ENCODE data around the gene SLC25A19.

Gene SLC25A19

GRCh38 chr17:75266316-75267152 lies 22.7 kb downstream of the SLC25A19 start:
- TF ChIP-seq CSDC2 (CRISPR knock-in tag; IDR thresholded peaks at IDR 0.05) = no peak
- no peak for TF ChIP-seq RARB (CRISPR knock-in tag; IDR thresholded peaks at IDR 0.05)
- TF ChIP-seq ZNF8 (CRISPR knock-in tag; IDR thresholded peaks at IDR 0.05) = no peak
- TF ChIP-seq, protein P1, sequence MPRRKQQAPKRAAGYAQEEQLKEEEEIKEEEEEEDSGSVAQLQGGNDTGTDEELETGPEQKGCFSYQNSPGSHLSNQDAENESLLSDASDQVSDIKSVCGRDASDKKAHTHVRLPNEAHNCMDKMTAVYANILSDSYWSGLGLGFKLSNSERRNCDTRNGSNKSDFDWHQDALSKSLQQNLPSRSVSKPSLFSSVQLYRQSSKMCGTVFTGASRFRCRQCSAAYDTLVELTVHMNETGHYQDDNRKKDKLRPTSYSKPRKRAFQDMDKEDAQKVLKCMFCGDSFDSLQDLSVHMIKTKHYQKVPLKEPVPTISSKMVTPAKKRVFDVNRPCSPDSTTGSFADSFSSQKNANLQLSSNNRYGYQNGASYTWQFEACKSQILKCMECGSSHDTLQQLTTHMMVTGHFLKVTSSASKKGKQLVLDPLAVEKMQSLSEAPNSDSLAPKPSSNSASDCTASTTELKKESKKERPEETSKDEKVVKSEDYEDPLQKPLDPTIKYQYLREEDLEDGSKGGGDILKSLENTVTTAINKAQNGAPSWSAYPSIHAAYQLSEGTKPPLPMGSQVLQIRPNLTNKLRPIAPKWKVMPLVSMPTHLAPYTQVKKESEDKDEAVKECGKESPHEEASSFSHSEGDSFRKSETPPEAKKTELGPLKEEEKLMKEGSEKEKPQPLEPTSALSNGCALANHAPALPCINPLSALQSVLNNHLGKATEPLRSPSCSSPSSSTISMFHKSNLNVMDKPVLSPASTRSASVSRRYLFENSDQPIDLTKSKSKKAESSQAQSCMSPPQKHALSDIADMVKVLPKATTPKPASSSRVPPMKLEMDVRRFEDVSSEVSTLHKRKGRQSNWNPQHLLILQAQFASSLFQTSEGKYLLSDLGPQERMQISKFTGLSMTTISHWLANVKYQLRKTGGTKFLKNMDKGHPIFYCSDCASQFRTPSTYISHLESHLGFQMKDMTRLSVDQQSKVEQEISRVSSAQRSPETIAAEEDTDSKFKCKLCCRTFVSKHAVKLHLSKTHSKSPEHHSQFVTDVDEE (CRISPR knock-in tag; IDR thresholded peaks at IDR 0.05) = no peak
- TF ChIP-seq ZNF565 (CRISPR knock-in tag; conservative IDR thresholded peaks at IDR 0.05; ENCODE audit: low read depth) = no peak
- TF ChIP-seq ARNTL (CRISPR knock-in tag; IDR thresholded peaks at IDR 0.05; ENCODE audit: borderline replicate concordance, low read depth) = no peak
- no peak for TF ChIP-seq ISL1 (CRISPR knock-in tag; IDR thresholded peaks at IDR 0.05)
- TF ChIP-seq TOX (CRISPR knock-in tag; IDR thresholded peaks at IDR 0.05; ENCODE audit: borderline replicate concordance) = no peak
- TF ChIP-seq, protein P2, sequence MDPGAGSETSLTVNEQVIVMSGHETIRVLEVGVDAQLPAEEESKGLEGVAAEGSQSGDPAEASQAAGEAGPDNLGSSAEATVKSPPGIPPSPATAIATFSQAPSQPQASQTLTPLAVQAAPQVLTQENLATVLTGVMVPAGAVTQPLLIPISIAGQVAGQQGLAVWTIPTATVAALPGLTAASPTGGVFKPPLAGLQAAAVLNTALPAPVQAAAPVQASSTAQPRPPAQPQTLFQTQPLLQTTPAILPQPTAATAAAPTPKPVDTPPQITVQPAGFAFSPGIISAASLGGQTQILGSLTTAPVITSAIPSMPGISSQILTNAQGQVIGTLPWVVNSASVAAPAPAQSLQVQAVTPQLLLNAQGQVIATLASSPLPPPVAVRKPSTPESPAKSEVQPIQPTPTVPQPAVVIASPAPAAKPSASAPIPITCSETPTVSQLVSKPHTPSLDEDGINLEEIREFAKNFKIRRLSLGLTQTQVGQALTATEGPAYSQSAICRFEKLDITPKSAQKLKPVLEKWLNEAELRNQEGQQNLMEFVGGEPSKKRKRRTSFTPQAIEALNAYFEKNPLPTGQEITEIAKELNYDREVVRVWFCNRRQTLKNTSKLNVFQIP (CRISPR knock-in tag; IDR thresholded peaks at IDR 0.05; ENCODE audit: borderline replicate concordance, low read depth) = no peak
- ATAC-seq = no peak

DNA sequence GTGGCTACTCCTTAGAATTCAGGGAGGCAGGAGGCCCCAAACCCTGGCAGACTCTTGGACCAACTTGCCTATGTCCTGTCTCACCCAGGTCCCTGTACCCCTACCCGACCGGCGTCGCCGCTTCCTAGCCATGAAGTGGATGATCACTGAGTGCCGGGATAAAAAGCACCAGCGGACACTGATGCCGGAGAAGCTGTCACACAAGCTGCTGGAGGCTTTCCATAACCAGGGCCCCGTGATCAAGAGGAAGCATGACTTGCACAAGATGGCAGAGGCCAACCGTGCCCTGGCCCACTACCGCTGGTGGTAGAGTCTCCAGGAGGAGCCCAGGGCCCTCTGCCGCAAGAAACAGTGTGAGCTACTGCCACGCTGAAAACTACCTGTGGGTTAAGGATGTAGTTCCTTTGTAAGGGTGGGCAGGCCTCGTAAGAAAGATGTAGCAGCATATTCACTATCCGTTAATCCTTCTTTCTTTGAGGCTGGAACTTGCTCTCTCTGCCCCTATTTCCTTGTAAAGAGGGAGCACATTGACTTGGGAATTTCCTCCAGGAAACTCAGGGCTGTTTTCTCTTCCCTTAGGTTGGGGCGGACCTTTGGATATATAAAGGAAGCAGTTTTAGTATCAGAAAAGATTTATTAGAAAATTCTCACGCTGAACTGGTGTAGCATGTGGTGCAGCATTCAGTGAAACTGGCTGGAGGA lies 23.5 kb downstream of the SLC25A19 start:
- TF ChIP-seq GLIS3 (CRISPR knock-in tag; IDR thresholded peaks at IDR 0.05) = no peak
- TF ChIP-seq ZFP3 (CRISPR knock-in tag; IDR thresholded peaks at IDR 0.05) = no peak
- TF ChIP-seq RARB (CRISPR knock-in tag; IDR thresholded peaks at IDR 0.05) = no peak
- TF ChIP-seq SNAI2 (CRISPR knock-in tag; IDR thresholded peaks at IDR 0.05) = no peak
- ATAC-seq = no peak

DNA sequence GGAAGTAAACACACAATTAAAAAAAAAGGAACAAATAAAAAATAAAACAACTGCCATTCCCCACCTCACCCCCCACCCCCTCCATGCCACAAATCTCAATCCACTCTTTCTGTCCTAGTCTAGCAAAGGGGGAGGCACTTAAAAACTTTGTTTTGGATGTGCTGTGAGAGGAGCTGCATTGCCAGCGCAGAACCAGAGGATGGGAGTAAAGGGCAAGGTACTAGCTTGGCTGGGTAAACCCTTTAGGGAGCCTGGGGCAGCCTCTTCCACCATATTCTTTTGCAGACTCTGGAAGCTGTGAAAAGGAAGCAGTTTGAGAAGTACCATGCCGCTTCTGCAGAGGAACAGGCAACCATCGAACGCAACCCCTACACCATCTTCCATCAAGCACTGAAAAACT lies 26.2 kb downstream of the SLC25A19 start:
- no peak for TF ChIP-seq ZNF565 (CRISPR knock-in tag; conservative IDR thresholded peaks at IDR 0.05; ENCODE audit: low read depth)
- TF ChIP-seq, protein P2 (CRISPR knock-in tag; IDR thresholded peaks at IDR 0.05; ENCODE audit: borderline replicate concordance, low read depth) = no peak
- no peak for ATAC-seq

- peak; percentile 58 for ATAC-seq
- TF ChIP-seq OSR1 (CRISPR knock-in tag; IDR thresholded peaks at IDR 0.05) (no peak), ZNF70 (CRISPR knock-in tag; IDR thresholded peaks at IDR 0.05) (no peak), ARNTL (CRISPR knock-in tag; IDR thresholded peaks at IDR 0.05; ENCODE audit: borderline replicate concordance, low read depth) (no peak), ZFP30 (CRISPR knock-in tag; IDR thresholded peaks at IDR 0.05) (no peak), ISL1 (CRISPR knock-in tag; IDR thresholded peaks at IDR 0.05) (no peak), GLIS3 (CRISPR knock-in tag; IDR thresholded peaks at IDR 0.05) (no peak), CSDC2 (CRISPR knock-in tag; IDR thresholded peaks at IDR 0.05) (no peak), ZNF565 (CRISPR knock-in tag; conservative IDR thresholded peaks at IDR 0.05; ENCODE audit: low read depth) (no peak), ZNF8 (CRISPR knock-in tag; IDR thresholded peaks at IDR 0.05) (no peak), SNAI2 (CRISPR knock-in tag; IDR thresholded peaks at IDR 0.05) (no peak), ESRRG (CRISPR knock-in tag; IDR thresholded peaks at IDR 0.05) (no peak), ZFP3 (CRISPR knock-in tag; IDR thresholded peaks at IDR 0.05) (no peak), TOX (CRISPR knock-in tag; IDR thresholded peaks at IDR 0.05; ENCODE audit: borderline replicate concordance) (no peak), BACH2 (CRISPR knock-in tag; IDR thresholded peaks at IDR 0.05; ENCODE audit: borderline replicate concordance) (no peak)
- TF ChIP-seq, protein P3, sequence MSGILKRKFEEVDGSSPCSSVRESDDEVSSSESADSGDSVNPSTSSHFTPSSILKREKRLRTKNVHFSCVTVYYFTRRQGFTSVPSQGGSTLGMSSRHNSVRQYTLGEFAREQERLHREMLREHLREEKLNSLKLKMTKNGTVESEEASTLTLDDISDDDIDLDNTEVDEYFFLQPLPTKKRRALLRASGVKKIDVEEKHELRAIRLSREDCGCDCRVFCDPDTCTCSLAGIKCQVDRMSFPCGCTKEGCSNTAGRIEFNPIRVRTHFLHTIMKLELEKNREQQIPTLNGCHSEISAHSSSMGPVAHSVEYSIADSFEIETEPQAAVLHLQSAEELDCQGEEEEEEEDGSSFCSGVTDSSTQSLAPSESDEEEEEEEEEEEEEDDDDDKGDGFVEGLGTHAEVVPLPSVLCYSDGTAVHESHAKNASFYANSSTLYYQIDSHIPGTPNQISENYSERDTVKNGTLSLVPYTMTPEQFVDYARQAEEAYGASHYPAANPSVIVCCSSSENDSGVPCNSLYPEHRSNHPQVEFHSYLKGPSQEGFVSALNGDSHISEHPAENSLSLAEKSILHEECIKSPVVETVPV (CRISPR knock-in tag; IDR thresholded peaks at IDR 0.05) = no peak
- TF ChIP-seq, protein P2 (CRISPR knock-in tag; IDR thresholded peaks at IDR 0.05; ENCODE audit: borderline replicate concordance, low read depth) = no peak
- TF ChIP-seq, protein P1 (CRISPR knock-in tag; IDR thresholded peaks at IDR 0.05) = no peak
These were observed 27.1 kb downstream of the SLC25A19 start for GRCh38 chr17:75262112-75262606.

Data from SK-N-SH treated with all-trans-retinoic acid at 6 μM for 48 hours (cell line).